ENCODE measurements around the gene WDR70.
"Not testable (repeated sequence)": the region's sequence is repeated elsewhere in the genome, so short reads cannot be mapped to it uniquely, and the experiment has no call there.

DNA sequence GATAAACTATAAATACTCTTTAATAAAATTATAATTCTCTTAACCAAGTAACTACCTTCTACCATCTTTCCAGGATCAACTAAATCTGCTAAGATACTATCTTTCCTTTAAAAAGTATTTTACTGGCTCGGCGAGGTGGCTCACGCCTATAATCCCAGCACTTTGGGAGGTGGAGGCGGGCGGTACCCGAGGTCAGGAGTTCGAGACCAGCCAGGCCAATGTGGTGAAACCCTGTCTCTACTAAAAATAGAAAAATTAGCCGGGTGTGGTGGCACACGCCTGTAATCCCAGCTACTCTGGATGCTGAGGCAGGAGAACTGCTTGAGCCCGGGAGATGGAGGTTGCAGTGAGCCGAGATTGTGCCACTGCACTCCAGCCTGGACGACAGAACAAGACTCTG is 44.4 kb upstream of the WDR70 start:
- TF ChIP-seq, protein P1, sequence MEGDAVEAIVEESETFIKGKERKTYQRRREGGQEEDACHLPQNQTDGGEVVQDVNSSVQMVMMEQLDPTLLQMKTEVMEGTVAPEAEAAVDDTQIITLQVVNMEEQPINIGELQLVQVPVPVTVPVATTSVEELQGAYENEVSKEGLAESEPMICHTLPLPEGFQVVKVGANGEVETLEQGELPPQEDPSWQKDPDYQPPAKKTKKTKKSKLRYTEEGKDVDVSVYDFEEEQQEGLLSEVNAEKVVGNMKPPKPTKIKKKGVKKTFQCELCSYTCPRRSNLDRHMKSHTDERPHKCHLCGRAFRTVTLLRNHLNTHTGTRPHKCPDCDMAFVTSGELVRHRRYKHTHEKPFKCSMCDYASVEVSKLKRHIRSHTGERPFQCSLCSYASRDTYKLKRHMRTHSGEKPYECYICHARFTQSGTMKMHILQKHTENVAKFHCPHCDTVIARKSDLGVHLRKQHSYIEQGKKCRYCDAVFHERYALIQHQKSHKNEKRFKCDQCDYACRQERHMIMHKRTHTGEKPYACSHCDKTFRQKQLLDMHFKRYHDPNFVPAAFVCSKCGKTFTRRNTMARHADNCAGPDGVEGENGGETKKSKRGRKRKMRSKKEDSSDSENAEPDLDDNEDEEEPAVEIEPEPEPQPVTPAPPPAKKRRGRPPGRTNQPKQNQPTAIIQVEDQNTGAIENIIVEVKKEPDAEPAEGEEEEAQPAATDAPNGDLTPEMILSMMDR (IDR thresholded peaks at IDR 0.05): not testable (repeated sequence)
- not testable (repeated sequence) for TF ChIP-seq POLR2AphosphoS5, EP300, POLR2A (IDR thresholded peaks at IDR 0.05)

Measured in sigmoid colon (tissue), 4 donors.